ENCODE data around the gene IFT88. TPM values are rescaled to one million over a fixed set of nuclear protein-coding genes. Genes with fewer than 3 reads are reported as not detected.
"Not testable (repeated sequence)": the region's sequence is repeated elsewhere in the genome, so short reads cannot be mapped to it uniquely, and the experiment has no call there.

The IFT88 gene
- total RNA-seq, 1 donor from 2014 or later: 8.7 TPM

GRCh38 chr13:20680416-20681080 is 113.6 kb downstream of the IFT88 start:
- Mint-ChIP-seq H3K36me3 (ENCODE audit: unreplicated experiment) (no peaks in the 10 kb centered on the region), H3K27ac (ENCODE audit: unreplicated experiment) (no peak overlapping the region), H3K27me3 (ENCODE audit: unreplicated experiment) (peaks cover 7% of the 10 kb centered on the region), H3K4me1 (ENCODE audit: low read depth, unreplicated experiment) (peaks cover 9% of the 10 kb centered on the region), H3K9me3 (ENCODE audit: unreplicated experiment) (no peaks in the 10 kb centered on the region), H3K4me3 (ENCODE audit: unreplicated experiment) (no peak overlapping the region)
- no peak for DNase-seq
- TF ChIP-seq CTCF (IDR thresholded peaks at IDR 0.05; ENCODE audit: partially characterized antibody, unreplicated experiment): no peak

GRCh38 chr13:20681481-20681880 is 114.5 kb downstream of the IFT88 start:
- not testable (repeated sequence) for H3K4me3 Mint-ChIP-seq (ENCODE audit: unreplicated experiment); H3K4me1 Mint-ChIP-seq (ENCODE audit: low read depth, unreplicated experiment)

GRCh38 chr13:20682061-20682460 is 115.1 kb downstream of the IFT88 start:
- no peaks in the 10 kb centered on the region for H3K36me3 Mint-ChIP-seq (ENCODE audit: unreplicated experiment)
- DNase-seq: no peak
- no peaks in the 10 kb centered on the region for H3K9me3 Mint-ChIP-seq (ENCODE audit: unreplicated experiment)
- no peak for TF ChIP-seq CTCF (IDR thresholded peaks at IDR 0.05; ENCODE audit: partially characterized antibody, unreplicated experiment)
- no peak overlapping the region for H3K4me3 Mint-ChIP-seq (ENCODE audit: unreplicated experiment)
- H3K4me1 Mint-ChIP-seq (ENCODE audit: low read depth, unreplicated experiment): peaks cover 11% of the 10 kb centered on the region
- H3K27ac Mint-ChIP-seq (ENCODE audit: unreplicated experiment): no peak overlapping the region
- H3K27me3 Mint-ChIP-seq (ENCODE audit: unreplicated experiment): peaks cover 7% of the 10 kb centered on the region

More at GRCh38 chr13:20681481-20681880, 114.5 kb downstream of the IFT88 start:
- H3K27ac Mint-ChIP-seq (ENCODE audit: unreplicated experiment); H3K9me3 Mint-ChIP-seq (ENCODE audit: unreplicated experiment); H3K27me3 Mint-ChIP-seq (ENCODE audit: unreplicated experiment); H3K36me3 Mint-ChIP-seq (ENCODE audit: unreplicated experiment); DNase-seq: not testable (repeated sequence)

DNA sequence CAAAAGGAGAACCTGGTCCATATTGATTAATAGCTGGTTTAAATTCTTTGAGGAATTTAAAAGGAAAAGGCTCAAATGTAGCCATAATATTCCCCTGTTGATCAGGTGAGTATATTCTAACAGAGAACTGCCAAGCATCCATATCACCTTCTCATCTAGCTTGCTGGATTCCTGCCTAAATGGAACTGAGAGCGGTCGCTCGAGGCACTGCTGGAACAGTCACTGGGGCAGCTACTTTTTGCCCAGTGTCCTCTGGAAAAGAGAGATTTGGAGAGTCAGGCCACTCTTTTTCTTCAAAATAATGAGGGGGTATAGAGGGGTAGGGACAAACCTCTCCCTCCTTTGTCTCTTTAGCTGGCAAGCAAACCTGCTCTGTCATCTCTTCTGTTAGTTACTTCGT is 117.1 kb downstream of the IFT88 start:
- Mint-ChIP-seq H3K9me3 (ENCODE audit: unreplicated experiment) (peaks cover 2% of the 10 kb centered on the region), H3K4me1 (ENCODE audit: low read depth, unreplicated experiment) (peaks cover 16% of the 10 kb centered on the region), H3K36me3 (ENCODE audit: unreplicated experiment) (no peaks in the 10 kb centered on the region), H3K4me3 (ENCODE audit: unreplicated experiment) (no peak overlapping the region), H3K27me3 (ENCODE audit: unreplicated experiment) (peaks cover 7% of the 10 kb centered on the region), H3K27ac (ENCODE audit: unreplicated experiment) (no peak overlapping the region)
- DNase-seq: no peak
- no peak for TF ChIP-seq CTCF (IDR thresholded peaks at IDR 0.05; ENCODE audit: partially characterized antibody, unreplicated experiment)

GRCh38 chr13:20684546-20684945 is 117.6 kb downstream of the IFT88 start:
- no peak for TF ChIP-seq CTCF (IDR thresholded peaks at IDR 0.05; ENCODE audit: partially characterized antibody, unreplicated experiment)
- Mint-ChIP-seq H3K27ac (ENCODE audit: unreplicated experiment) (peak overlapping the region; percentile 65), H3K27me3 (ENCODE audit: unreplicated experiment) (peaks cover 7% of the 10 kb centered on the region), H3K9me3 (ENCODE audit: unreplicated experiment) (peaks cover 2% of the 10 kb centered on the region), H3K4me1 (ENCODE audit: low read depth, unreplicated experiment) (peaks cover 16% of the 10 kb centered on the region), H3K36me3 (ENCODE audit: unreplicated experiment) (no peaks in the 10 kb centered on the region), H3K4me3 (ENCODE audit: unreplicated experiment) (no peak overlapping the region)
- DNase-seq: no peak

Data from glutamatergic neuron (in vitro differentiated cells).